ENCODE results near the gene GOLGA5.
"Not testable (repeated sequence)": the region's sequence is repeated elsewhere in the genome, so short reads cannot be mapped to it uniquely, and the experiment has no call there.

GOLGA5 gene

DNA sequence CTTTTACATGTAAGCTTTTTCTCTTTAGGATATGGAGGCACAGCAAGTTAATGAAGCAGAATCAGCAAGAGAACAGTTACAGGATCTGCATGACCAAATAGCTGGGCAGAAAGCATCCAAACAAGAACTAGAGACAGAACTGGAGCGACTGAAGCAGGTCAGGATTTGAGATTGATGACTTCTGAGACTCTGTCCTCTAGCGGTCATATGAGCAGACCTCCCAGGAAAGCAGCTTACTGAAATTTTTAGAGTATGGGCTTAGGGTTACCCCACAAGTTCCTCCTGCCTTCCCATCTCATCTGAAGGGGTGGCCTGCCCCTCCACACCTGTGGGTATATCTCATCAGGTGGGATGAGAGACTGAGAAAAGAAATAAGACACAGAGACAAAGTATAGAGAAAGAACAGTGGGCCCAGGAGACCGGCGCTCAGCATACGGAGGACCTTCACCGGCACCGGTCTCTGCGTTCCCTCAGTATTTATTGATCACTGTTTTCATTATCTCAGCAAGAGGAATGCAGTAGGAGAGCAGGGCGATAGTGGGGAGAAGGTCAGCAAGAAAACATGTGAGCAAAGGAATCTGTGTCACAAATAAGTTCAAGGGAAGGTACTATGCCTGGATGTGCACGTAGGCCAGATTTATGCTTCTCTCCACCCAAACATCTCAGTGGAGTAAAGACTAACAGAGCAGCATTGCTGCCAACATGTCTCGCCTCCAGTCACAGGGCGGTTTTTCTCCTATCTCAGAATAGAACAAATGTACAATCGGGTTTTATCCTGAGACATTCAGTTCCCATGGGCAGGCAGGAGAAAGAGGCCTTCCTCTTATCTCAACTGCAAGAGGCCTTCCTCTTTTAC is 25.8 kb downstream of the GOLGA5 start:
- FAIRE-seq; DNase-seq (ENCODE audit: insufficient read length, low spot score): not testable (repeated sequence)

DNA sequence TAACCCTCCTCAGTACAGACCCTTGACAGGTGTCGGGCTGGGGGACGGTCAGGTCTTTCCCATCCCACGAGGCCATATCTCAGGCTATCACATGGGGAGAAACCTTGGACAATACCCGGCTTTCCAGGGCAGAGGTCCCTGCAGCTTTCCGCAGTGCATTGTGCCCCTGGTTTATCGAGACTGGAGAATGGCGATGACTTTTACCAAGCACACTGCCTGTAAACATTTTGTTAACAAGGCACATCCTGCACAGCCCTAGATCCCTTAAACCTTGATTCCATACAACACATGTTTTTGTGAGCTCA is 26.4 kb downstream of the GOLGA5 start:
- DNase-seq (ENCODE audit: insufficient read length, low spot score) = not testable (repeated sequence)

DNA sequence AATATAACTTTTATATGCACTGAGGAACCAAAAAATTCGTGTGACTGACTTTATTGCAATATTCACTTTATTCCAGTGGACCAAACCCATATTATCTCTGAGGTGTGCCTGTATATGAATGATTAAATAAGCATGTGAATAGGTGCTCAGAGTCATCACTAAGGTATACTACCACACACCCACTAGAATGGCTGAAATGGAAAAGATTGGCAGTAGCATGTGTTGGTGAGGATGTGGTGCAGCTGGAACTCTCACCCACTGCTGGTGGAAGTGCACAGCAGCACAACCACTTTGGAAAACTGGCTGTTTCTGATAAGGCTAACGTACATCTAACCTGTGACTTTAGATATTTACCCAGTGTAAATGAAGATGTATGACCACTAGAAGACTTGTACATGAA is 36.8 kb downstream of the GOLGA5 start:
- FAIRE-seq = no peak
- no peak for DNase-seq (ENCODE audit: insufficient read length, low spot score)

More for the DNA sequence above, 26.4 kb downstream of the GOLGA5 start:
- not testable (repeated sequence) for FAIRE-seq

DNA sequence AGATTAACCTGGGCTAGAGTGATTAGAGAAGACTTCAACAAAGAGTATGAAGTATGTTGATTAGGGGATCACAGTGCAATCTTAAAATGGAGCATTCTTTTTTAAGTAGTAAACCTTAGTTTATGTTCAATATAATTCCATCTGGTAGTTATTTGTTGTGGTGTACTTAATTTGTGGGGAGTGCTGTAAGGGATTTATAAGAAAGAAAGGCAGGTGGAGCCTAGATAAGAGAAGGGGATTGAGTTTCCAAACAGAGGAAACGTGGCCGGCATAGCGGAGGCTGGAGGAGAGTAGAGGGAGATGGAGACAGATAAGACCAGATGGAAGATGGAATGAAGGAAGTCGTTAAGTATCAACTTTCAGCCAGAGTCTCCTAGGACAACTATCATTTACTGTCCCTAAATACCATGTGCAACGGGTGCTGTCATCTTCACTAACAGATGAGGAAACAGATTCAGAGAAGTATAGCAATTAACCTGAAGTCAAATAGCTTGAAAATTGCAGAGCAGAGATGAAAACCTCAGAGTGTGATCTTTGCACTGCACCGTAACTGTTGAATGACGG is 38.1 kb downstream of the GOLGA5 start:
- FAIRE-seq (no peak), DNase-seq (ENCODE audit: insufficient read length, low spot score) (no peak)

DNA sequence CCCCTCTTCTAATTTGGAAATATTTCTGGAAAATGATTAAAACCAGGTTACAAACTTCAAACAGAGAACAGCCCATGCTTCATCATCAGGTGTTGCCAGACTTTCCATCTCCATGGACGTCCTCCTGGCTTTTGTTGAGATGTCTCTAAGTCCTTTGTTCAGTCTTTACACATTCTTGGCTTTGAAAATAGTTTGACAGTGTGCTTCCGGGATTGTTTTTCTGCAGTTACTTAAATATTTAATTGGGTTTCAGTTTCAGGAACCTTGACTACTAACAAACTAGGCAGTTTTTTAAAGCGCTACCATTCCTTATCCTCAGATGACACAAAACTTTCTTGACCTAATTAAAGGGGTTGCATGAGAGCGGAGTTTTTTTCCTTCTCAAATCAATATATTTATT is 47.8 kb downstream of the GOLGA5 start:
- FAIRE-seq (no peak), DNase-seq (ENCODE audit: insufficient read length, low spot score) (no peak)

DNA sequence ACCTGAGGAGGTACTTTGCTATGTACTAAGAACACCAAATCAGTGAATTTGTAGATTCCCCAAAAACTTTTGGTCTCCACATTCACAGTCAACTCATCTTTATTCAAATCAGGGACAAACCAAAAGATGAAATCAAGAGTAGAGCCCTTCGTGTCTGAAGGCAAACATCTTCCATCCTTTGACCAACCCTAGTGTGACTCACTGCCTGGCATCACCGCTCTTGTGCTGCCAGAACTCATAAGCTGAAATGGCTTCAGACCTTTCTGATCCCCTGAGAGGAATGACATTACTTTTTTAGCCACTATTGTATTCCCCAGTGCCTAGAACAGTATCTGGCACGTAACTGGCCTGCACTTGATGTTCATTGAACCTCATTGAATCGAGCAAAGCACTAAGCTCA is 50.1 kb downstream of the GOLGA5 start:
- FAIRE-seq = peak; percentile 23

DNA sequence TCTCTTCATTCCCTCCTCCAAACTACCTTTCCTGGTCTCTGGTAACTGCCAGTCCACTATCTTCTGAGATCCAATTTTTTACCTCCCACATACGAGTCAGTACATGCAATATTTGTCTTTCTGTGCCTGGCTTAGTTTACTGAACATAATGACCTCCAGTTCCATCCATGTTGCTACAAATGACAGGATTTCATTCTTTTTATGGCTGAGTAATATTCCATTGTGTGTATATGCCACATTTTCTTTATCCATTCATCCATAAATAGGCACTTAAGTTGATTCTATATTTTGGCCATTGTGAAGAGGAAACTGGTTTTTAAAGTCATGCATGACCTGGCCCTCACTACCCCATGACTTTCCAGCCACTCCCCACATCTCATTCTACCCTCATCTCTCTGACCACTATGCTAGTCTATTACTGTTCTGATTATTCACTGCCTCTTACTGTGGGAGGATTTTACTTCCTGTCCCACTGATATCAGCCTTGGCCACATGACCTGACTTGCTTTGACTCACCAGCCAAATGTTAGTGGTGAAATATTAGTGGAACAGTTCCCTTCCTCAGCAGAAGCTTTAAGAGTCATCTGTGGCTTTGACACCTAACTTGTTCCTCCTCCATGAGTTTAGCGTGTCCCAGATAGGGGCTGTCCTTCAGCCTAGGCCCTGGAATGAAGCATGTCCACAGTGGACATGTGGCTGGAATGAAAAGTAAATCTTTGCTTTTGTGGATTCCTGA is 52.2 kb downstream of the GOLGA5 start:
- FAIRE-seq (peak; percentile 51), DNase-seq (ENCODE audit: insufficient read length, low spot score) (peak; percentile 30)

More for the DNA sequence above, 50.1 kb downstream of the GOLGA5 start:
- DNase-seq (ENCODE audit: insufficient read length, low spot score) = no peak

DNA sequence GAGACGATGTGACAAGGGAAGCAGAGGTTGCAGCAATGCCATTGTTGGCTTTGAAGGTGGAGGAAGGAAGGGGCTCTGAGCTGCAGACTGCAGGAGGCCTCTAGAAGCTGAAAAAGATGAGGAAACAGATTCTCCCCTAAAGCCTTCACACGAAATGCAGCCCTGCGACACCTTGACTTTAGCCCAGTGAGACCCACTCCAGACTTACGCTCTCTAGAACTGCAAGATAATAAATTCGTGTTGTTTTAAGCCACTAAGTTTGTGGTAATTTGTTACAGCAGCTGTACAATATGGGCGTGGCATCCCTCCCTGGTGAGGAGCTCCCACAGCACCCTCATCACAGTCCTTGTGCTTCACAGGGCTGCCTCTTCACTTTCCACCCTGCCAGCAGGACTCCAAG is 53.2 kb downstream of the GOLGA5 start:
- no peak for FAIRE-seq
- DNase-seq (ENCODE audit: insufficient read length, low spot score) = no peak

DNA sequence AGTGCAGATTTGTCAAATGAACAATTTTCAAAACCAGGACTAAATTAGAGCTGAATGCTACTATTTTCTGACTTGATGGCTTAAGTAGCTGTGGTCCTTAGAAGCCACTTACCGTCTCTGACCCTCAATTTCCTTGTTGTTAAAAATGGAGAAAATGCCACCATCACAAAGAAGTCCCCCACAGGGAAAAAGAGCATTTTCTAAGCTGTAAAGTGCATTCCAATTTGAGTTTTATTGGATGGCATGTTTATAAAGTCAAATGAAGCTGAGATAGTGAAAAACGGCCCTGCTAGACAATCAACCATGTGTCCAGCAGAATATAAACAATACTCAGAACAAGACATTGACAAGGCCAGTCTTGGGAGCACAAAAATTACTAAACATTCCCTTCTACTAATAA is 53.6 kb downstream of the GOLGA5 start:
- DNase-seq (ENCODE audit: insufficient read length, low spot score) (no peak), FAIRE-seq (no peak)

DNA sequence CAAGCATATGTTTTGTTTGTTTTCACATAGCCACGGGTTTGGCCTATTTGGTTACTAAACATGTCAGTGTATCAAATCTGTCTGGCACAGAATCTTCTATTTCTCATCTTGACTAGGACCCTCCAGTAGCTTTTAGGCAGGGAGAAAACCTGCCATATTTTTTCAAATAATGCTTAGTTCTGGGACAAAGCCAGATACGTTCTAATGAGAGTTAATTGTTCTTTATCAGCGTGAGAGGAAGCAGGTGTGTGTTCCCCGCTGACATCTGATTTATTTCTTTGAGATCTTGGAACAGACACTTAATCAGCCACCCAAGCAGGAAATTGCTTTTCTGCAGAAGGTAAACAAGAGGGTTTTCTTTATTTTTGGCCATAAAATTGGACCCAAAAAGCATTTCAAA is 54.8 kb downstream of the GOLGA5 start:
- DNase-seq (ENCODE audit: insufficient read length, low spot score) = no peak
- no peak for FAIRE-seq

DNA sequence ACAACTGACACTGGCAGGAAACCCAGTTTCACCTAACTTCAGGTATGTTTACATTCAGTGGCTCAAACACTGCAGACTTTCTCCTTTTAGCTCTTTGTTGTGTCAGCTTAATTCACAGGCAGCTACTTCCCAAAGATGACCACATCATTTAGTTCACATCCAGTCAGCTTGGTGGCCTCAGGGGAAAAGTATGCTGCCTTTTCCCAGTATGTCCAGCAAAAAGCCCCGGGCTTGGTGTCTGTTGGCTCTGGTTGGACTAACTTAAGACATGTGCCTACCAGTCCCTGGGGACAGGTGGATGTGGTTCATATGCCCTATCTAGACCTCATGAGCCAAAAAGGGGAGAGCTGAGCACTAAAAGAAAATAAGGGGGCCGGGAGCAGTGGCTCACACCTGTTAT is 56.4 kb downstream of the GOLGA5 start:
- DNase-seq (ENCODE audit: insufficient read length, low spot score) = no peak
- FAIRE-seq = no peak

DNA sequence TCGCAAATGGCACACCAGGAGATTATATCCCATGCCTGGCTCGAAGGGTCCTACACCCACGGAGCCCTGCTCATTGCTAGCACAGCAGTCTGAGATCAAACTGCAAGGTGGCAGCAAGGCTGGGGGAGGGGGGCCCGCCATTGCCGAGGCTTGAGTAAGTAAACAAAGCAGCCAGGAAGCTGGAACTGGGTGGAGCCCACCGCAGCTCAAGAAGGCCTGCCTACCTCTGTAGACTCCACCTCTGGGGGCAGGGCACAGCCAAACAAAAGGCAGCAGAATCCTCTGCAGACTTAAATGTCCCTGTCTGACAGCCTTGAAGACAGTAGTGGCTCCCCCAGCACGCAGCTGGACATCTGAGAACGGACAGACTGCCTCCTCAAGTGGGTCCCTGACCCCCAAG is 59.0 kb downstream of the GOLGA5 start:
- not testable (repeated sequence) for FAIRE-seq; DNase-seq (ENCODE audit: insufficient read length, low spot score)

DNA sequence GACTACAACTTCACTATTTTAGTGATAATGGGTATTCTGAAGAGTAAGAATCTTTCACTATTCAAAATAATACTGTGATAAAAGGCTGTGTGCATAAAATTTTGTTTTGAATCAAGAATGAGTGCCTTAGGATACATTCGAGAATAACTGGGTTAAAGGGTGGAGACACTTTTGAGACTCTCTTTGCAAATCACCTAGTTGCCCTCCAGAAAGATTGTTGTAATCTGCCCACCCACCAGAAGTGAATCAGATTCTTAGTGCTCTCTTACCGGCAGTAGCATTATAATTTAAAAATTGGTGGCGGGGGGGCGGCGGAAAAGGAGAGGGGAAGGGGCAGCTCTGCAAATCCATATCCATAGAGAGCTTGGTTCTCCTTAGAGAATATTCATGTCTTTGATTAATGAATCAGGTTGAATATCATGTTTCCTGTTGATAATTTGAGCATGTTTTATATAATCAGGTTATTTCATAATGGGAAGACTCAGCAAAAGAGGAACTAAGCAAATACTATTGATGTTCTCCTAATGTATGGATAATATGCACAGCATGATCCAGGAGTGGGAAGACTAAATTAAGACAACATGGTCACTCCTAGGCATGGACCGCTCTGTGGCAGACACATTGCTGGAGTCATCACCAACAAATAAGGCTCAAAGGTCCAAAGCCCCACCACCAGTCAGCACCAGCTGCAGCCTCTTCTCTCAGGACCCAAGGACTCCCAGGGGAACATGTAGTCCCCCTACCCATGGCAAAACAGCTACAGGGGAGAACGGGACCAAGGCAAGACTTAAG is 66.1 kb downstream of the GOLGA5 start:
- no peak for FAIRE-seq
- DNase-seq (ENCODE audit: insufficient read length, low spot score) = no peak

DNA sequence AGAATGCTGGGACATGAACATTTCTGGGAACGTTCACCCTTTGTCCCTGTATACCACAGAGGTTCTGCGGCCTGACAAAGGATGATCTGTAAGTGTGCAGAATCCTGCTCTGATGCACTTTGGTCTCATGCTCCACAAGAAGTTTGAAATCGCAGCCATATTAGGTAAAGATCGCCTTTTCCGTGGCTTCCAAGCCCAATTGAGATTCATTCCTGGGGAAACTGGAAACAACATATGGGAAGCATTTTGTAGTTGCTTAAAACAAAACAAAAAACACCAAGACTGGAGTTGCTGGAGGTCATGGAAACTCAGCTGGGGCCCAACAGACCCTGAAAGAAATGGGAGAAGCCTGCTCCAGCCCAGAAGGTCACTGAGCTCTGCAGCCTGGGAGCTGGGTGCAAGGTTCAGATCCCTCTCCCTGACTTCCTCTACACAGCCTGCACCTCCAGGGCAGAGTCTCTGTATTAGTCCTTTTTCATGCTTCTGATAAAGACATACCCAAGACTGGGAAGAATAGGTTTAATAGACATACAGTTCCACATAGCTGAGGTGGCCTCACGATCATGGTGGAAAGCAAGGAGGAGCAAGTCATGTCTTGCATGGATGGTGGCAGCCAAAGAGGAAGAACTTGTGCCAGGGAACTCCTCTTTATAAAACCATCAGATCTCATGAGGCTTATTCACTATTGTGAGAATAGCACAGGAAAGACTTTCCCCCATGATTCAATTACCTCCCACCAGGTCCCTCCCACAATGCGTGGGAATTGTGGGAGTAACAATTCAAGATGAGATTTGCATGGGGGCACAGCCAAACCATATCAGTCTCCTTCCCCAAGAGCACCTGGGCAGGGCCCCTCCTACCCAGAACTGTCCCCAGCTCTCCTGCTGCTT is 68.0 kb downstream of the GOLGA5 start:
- DNase-seq (ENCODE audit: insufficient read length, low spot score) (no peak), FAIRE-seq (no peak)

DNA sequence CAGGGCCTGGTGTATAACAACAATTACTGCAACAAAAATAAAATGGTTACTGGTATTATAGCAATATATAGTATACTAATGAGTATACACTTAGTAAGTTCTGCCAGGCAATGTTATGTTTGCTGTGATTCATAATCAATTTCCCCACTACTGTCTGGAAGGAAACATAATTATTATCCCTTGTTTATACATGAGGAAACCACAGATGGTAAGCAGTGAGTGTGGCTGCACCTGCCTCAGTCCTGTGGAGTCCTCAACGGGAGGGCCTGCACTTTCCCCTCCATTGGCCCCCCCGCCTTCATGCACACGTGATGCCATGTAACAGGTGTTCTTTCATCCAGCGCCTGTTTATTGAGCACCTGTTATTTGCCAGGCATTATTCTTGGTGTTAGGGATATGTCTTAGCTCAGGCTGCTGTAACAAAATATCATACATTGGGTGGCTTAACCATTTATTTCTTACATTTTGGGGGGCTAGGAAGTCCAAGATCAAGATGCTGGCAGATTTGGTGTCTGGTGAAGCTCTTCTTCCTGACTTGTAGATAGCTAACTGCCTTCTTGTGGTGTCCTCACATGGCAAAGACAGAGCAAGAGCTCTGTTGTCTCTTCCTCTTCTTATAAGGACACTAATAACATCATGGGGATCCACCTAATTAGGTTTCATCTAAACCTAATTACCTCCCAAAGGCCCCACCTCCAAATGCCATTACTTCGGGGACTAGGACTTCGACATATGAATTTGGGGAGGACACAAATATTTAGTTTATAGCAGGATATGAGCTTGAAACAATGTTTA is 69.4 kb downstream of the GOLGA5 start:
- DNase-seq (ENCODE audit: insufficient read length, low spot score) = no peak
- no peak for FAIRE-seq

DNA sequence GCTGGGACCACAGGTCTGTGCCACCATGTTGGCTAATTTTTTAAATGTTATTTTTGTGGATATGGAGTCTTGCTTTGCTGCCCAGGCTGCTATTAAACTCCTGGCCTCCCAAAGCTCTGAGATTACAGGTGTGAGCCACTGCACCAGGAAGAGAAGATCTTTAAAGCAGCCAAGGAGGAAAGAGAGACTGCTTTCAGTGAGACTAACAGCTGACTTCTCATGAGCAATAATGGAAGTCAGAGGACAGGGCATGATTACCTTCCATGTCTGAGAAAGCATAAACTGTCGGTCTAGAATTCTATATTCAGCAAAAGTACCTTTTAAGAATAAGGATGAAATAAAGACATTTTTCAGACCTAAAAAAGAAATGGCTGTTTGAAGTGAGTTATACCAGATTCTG is 71.6 kb downstream of the GOLGA5 start:
- DNase-seq (ENCODE audit: insufficient read length, low spot score) (no peak), FAIRE-seq (no peak)

DNA sequence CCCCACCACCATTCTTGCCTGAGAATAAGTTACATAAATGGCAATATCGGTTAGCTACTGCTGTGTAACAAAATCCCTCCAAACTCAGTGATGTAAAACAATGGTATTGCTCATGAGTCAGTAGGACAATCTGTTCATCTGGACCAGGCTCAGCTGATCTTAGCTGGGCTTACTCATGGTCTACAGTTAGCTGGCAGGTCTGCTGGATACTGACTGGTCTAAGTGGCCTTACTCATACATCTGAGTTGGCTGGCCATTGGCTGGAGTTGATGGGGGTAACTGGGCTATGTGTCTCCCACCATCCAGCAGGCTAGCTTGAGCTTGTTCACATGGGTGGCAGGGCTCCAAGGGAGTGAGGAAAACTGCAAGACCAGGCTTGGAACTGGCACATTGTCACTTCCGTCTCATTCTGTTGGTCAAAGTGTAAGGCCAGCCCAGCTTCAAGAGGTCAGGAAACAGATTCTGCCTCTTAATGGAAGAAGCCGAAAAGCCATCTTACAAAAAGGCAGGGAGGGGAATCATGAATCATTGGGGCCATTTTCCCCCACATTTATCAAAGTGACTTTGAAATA is 72.2 kb downstream of the GOLGA5 start:
- no peak for FAIRE-seq
- no peak for DNase-seq (ENCODE audit: insufficient read length, low spot score)

DNA sequence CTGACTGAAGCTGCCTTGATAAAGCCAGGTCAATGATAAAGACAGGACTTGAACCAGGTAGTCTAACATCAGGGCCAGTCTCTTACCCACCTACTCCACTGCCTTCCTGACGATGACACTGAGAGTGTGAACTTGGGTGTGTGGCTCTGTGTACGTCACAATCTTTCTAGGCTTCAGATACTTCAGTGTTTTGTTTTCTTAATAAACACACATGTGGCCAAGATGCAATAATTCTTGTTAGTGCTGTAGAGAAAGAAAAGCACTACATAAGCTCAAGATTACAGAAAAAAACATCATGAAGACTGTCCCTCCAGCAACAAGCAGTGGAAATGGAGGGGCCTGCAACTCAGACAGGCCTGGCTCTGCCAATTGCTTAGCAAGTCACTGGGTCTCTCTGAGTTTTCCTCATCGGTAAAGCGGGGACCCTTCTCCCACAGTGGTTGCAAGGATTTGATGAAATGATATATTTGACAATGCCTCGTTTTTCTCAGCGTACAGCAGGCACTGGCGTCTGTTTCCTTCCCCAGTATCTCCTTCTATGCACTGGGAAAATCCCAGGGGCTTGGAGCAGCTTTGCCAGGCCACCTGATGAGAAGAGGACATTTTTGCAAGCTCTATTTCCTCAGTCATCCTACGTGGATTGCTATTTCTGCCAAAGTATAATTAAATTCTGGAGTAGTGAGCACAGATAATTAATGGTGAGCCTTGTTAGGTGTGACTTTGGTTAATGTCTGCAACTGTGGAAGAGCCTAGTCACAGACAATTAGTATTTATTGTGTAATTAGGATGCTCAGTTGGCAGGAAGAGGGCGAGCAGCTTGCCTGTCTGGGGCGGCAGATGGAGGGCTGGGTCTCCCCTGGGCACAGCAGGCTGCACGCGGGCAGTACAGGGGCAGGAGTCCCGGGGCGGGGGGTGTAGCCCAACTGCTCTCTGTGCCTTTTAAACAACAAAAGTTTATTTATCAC is 73.1 kb downstream of the GOLGA5 start:
- FAIRE-seq = no peak
- DNase-seq (ENCODE audit: insufficient read length, low spot score) = no peak

Measured in GM19239 (cell line).